Activated naive CD8-positive, alpha-beta T cell treated with anti-CD3 and anti-CD28 coated beads, Interleukin-2, amount 10 ng/mL, durations not matched to agents 7 days and 5 days (primary cell): ENCODE data around the gene OPA1. TPM values are rescaled to one million over a fixed set of nuclear protein-coding genes. Genes with fewer than 3 reads are reported as not detected.

Source experiments
- ATAC-seq: fragments of 150-1000 bp; cut with Tn5 transposase; one replicate; pipeline ENCODE4 v1.10.0; 2021; ENCODE audit warnings: low read depth, moderate library complexity
- POLR2A ChIA-PET: fragments of 350-600 bp; sonication (Branson Sonifier 250); formaldehyde crosslinking; loops from one replicate; lab custom pipeline; 2021; ENCODE audit warnings: antibody characterized with exemption; lab: Charles Lee
- DNase-seq: peaks from one replicate; pipeline ENCODE4 v3.0.0; 2021
- H3K27ac Mint-ChIP-seq: one replicate; pipeline ENCODE4 v1.8.0; 2022; ENCODE audit warnings: mild to moderate bottlenecking, mixed read lengths
- H3K27me3 Mint-ChIP-seq: one replicate; pipeline ENCODE4 v1.8.0; 2022; ENCODE audit warnings: mild to moderate bottlenecking, moderate library complexity, mixed read lengths
- H3K36me3 Mint-ChIP-seq: one replicate; pipeline ENCODE4 v1.8.0; 2021; ENCODE audit warnings: mild to moderate bottlenecking, mixed read lengths
- H3K4me1 Mint-ChIP-seq: one replicate; pipeline ENCODE4 v1.8.0; 2021; ENCODE audit warnings: mixed read lengths
- H3K4me3 Mint-ChIP-seq: one replicate; pipeline ENCODE4 v1.8.0; 2022; ENCODE audit warnings: mild to moderate bottlenecking, moderate library complexity, mixed read lengths
- H3K9me3 Mint-ChIP-seq: one replicate; pipeline ENCODE4 v1.8.0; 2021; ENCODE audit warnings: mixed read lengths
- total RNA-seq, 2 experiments: library from RNA; stranded (reverse); gene quantifications; one replicate each; pipeline ENCODE4 v1.2.3, GENCODE V29; 2021

The OPA1 gene
- total RNA-seq, 2 experiments from 2014 or later, result 55.4 to 57.9 TPM

DNA sequence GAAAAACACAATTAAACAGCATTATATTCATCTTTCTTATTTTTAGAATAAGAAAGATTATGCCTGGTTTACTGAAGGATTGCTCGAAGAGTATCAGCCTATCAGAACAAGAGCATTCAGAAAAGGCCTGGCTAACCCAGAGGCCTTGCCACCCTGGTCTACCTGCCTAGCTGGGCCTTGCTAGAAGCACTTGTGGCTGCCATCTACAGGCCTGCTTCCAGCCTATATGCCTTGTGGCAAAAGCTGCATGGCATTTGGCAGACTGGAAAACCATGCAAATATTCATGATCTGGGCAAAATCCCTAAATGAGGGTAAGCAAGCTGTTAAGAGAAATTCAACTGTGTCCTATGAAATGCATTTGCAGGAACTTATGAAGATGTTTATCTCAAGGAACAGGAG is 29.0 kb upstream of the OPA1 start:
- no peak overlapping the region for H3K27ac Mint-ChIP-seq
- no peaks in the 10 kb centered on the region for H3K9me3 Mint-ChIP-seq
- H3K4me1 Mint-ChIP-seq, result peaks cover 2% of the 10 kb centered on the region

DNA sequence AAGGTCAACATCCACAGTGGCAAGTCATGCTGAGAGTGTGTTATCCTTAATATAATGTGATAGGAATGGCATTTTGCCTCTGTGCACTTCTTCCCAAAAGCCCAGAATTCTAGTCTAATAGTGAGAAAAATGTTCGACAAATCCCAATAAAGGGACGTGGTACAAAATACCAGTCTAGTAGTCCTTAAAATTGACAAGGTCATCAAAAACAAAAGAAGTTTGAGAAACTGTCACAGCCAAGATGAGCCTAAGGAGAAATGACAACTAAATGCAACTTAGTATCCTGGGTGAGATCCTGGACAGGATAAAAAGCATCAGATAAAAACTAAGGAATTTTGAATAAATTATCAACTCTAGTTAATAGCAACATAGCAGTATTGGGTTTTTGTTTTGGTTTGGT is 23.9 kb upstream of the OPA1 start:
- H3K4me1 Mint-ChIP-seq, result peaks cover 7% of the 10 kb centered on the region
- H3K27me3 Mint-ChIP-seq, result no peaks in the 10 kb centered on the region
- H3K9me3 Mint-ChIP-seq, result no peaks in the 10 kb centered on the region
- POLR2A ChIA-PET, result no interaction called here
- H3K36me3 Mint-ChIP-seq, result no peaks in the 10 kb centered on the region
- H3K4me3 Mint-ChIP-seq, result no peak overlapping the region
- no peak for ATAC-seq
- DNase-seq, result no peak
- no peak overlapping the region for H3K27ac Mint-ChIP-seq

More for the DNA sequence above, 29.0 kb upstream of the OPA1 start:
- POLR2A ChIA-PET, result no interaction called here
- no peak for ATAC-seq
- H3K36me3 Mint-ChIP-seq, result no peaks in the 10 kb centered on the region
- DNase-seq, result no peak
- H3K27me3 Mint-ChIP-seq, result no peaks in the 10 kb centered on the region
- H3K4me3 Mint-ChIP-seq, result no peak overlapping the region

DNA sequence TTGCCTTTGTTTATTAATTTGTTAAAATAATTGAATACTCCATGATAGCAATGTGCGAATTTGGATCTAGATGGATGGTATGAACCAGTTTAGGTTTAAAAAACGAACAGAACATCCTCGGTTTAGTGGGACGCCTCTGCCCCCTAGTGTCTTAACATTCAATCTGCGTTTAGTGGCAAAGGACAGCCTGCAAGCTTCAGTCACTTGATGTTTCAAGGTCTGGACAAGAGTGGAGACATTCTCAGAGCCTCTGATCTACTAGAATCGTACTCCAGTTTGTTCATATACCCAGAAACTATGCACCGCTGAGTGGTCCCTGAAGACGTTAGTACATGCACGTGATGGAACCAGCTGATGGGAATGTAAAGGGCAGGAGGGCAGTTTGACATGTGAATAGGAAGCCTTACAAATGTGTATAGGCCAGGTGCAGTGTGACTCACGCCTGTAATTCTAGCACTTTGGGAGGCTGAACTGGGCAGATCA is 20.5 kb upstream of the OPA1 start:
- DNase-seq, result peak; percentile 37
- Mint-ChIP-seq H3K9me3 (no peaks in the 10 kb centered on the region), H3K4me3 (no peak overlapping the region), H3K36me3 (no peaks in the 10 kb centered on the region), H3K27me3 (no peaks in the 10 kb centered on the region), H3K27ac (no peak overlapping the region), H3K4me1 (peaks cover 5% of the 10 kb centered on the region)
- POLR2A ChIA-PET, result no interaction called here
- peak; percentile 63 for ATAC-seq

DNA sequence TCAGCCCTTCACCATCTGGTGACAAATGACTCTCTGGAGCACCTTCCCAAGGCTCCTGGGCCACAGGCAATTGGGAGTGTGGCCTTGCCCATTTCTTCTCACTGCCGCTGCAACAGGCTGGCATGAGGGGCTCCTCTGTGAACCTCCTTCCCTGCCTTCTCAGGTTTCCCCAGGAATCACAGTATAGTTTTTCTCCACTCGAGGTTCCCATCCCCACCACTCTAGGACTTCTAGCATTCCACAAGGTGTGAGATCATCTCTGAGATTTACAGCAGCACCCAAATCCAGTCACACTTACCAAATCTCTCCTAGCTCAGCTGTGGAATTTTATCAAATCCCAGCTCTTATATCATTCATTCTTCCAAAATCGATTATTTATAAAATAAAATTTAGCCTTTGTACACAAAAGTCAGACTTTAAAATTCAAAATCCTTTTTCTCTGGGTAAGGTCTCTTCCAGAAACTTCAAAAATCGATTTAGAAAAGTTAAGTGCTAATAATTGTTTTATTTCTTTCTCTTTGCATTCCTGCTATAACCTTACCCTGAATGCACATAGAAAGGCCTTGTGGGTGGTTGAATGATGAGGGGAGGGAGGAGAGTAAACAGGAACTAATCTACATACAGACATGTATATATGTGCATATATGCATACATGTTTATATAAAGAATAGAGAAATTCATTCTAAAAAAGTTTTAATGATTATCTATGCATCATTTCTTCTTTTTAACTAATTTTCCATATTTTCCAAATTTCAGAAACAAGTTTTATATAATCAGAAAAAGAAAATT is 19.4 kb upstream of the OPA1 start:
- H3K27ac Mint-ChIP-seq, result no peak overlapping the region
- POLR2A ChIA-PET, result no interaction called here

DNA sequence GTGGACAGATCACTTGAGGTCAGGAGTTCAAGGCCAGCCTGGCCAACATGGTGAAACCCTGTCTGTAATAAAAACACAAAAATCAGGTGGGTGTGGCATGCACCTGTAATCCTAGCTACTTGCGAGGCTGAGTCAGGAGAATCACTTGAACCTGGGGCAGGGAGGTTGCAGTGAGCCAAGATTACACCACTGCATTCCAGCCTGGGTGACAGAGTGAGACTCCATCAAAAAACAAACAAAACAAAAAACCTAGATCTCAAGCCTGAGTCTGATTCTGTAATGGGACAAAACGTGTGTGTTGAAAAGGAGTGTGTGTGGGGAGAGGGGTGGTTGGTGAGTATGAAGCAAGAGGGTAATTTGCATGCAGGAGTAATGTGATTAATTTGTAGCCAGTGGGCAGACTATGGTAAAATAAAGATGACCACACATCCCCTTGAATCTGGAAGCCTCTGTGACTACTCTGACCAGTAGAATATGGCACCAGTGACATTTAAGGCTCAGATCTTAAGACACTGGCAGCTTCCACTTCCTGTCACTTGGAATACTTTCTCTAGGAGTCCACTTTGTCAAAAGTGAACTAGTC is 18.4 kb upstream of the OPA1 start:
- no peak overlapping the region for H3K4me3 Mint-ChIP-seq
- no peaks in the 10 kb centered on the region for H3K27me3 Mint-ChIP-seq
- no peak for ATAC-seq
- H3K36me3 Mint-ChIP-seq, result no peaks in the 10 kb centered on the region
- peaks cover 5% of the 10 kb centered on the region for H3K4me1 Mint-ChIP-seq
- DNase-seq, result no peak
- no peak overlapping the region for H3K27ac Mint-ChIP-seq
- POLR2A ChIA-PET, result no interaction called here
- no peaks in the 10 kb centered on the region for H3K9me3 Mint-ChIP-seq

More for the DNA sequence above, 19.4 kb upstream of the OPA1 start:
- Mint-ChIP-seq H3K9me3 (no peaks in the 10 kb centered on the region), H3K27me3 (no peaks in the 10 kb centered on the region), H3K4me1 (peaks cover 5% of the 10 kb centered on the region), H3K4me3 (no peak overlapping the region), H3K36me3 (no peaks in the 10 kb centered on the region)
- DNase-seq, result no peak
- ATAC-seq, result no peak

DNA sequence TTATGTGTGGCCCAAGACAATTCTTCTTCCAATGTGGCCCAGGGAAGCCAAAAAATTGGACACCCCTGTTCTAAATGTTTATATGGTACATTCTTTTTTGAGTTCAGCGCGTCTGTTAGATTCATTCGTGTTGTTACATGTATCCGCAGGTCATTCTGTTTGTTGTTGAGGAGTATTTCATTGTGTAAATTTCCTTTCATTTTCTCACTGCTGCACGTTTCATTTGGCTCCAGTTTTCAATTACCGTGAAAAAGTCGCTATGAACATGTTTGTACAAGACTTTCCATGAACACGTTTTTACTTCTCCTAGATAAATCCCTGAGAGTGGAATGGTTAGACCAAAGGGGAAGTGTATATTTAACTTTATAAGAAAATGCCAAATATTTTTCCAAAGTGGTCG is 7.5 kb upstream of the OPA1 start:
- Mint-ChIP-seq H3K9me3 (no peaks in the 10 kb centered on the region), H3K4me1 (peaks cover 1% of the 10 kb centered on the region), H3K4me3 (no peak overlapping the region), H3K27ac (no peak overlapping the region), H3K36me3 (peaks cover 4% of the 10 kb centered on the region), H3K27me3 (no peaks in the 10 kb centered on the region)
- ATAC-seq, result no peak
- POLR2A ChIA-PET, result no interaction called here
- no peak for DNase-seq

DNA sequence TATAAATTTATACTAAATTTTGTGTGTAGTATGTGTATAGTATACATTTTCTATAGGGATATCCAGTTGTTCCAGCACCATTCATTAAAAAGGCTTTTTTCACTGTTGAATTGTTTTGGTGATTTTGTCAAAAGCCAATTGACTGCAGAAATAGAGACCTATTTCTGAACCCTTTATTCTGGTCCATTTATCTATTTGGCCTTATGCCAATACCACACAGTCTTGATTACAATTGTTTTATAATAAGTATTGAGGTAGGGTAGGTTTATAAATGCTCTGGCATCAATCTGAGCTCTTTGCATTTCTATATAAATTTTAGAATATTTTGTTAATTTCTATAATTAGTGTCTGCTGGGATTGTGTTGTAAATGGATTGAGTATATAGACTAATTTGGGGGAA is 6.5 kb upstream of the OPA1 start:
- POLR2A ChIA-PET, result no interaction called here
- ATAC-seq (no peak), DNase-seq (no peak)
- Mint-ChIP-seq H3K27me3 (no peaks in the 10 kb centered on the region), H3K36me3 (peaks cover 4% of the 10 kb centered on the region), H3K27ac (no peak overlapping the region), H3K4me1 (peaks cover 1% of the 10 kb centered on the region), H3K4me3 (no peak overlapping the region), H3K9me3 (no peaks in the 10 kb centered on the region)

DNA sequence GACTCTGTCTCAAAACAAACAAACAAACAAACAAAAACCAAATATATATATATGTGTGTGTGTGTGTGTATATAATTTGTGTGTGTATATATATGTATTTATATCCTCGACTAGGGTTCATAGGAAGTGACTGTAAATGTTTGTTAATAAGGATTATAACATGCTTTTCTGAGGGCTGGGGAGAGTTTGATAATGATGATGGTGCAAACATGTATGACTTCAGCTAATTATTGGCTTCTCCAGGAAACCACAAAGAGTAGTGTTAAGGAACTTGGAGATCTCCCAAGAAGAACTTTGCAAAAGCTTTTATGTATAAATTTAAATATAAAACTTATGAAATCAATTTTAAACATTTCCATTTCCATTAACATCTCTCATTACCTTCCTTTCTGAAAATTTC is 3.9 kb upstream of the OPA1 start:
- peaks cover 4% of the 10 kb centered on the region for H3K36me3 Mint-ChIP-seq
- DNase-seq, result no peak
- POLR2A ChIA-PET, result no interaction called here

DNA sequence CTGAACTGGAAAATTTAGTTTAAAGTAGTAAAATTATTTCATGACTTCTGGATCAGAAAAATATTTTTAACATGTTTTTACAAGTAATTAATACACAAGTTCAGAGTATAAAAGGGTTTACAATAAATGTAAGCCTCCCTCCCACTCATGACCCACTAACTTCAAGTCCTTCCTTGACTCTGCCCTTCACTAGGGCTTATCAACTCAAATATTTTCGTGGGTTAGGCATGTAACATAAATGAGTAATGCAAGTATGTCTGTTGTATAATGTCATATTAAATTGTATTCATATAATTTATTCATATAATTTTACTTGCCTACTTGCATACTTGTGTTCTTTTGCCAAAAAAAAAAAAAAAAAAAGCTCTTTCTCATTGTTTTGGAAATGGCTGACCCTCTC is 3.4 kb upstream of the OPA1 start:
- ATAC-seq, result no peak
- Mint-ChIP-seq H3K27me3 (no peaks in the 10 kb centered on the region), H3K27ac (no peak overlapping the region), H3K36me3 (peaks cover 4% of the 10 kb centered on the region), H3K4me1 (peaks cover 11% of the 10 kb centered on the region), H3K4me3 (no peak overlapping the region), H3K9me3 (no peaks in the 10 kb centered on the region)
- POLR2A ChIA-PET, result no interaction called here
- DNase-seq, result no peak

More for the DNA sequence above, 3.9 kb upstream of the OPA1 start:
- no peak for ATAC-seq
- Mint-ChIP-seq H3K4me3 (no peak overlapping the region), H3K9me3 (no peaks in the 10 kb centered on the region), H3K27ac (no peak overlapping the region), H3K27me3 (no peaks in the 10 kb centered on the region), H3K4me1 (peaks cover 7% of the 10 kb centered on the region)

DNA sequence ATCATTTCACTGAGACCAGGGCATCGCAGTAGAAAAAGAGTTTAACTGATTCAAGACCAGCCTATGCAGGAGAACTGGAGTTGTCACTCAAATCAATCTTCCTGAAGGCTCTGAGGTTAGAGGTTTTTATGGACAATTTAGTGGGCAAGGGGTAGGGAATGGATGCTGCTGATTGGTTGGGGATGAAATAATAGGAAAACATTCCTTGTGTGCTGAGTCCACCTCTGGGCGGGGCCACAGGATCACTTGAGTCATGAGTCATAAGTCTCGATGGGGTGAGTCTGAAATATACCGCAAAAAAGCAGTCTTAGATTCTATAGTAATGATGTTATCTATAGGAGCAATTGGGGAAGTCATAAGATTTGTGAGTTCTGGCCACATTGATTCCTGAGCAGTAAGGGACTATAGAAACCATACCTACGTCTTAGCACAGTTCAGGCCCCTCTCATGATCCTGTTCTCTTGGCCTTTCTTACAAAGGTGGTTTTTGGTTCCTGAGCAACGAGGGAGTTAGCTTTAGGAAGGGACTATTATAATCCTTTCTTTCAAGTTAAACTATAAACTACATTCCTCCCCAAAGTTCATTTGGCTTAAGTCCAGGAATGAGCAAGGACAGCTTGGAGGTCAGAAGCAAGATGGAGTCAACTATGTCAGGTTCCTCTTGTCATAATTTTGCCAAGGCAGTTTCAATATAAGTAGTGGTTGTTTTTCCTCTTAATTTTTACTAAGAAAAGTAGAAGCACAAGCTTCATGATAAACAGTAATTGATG is 2.7 kb upstream of the OPA1 start:
- no peaks in the 10 kb centered on the region for H3K9me3 Mint-ChIP-seq
- ATAC-seq (no peak), DNase-seq (no peak)
- H3K4me1 Mint-ChIP-seq, result peaks cover 12% of the 10 kb centered on the region
- POLR2A ChIA-PET, result no interaction called here
- H3K36me3 Mint-ChIP-seq, result peaks cover 4% of the 10 kb centered on the region
- H3K27me3 Mint-ChIP-seq, result no peaks in the 10 kb centered on the region
- H3K27ac Mint-ChIP-seq, result no peak overlapping the region
- no peak overlapping the region for H3K4me3 Mint-ChIP-seq

DNA sequence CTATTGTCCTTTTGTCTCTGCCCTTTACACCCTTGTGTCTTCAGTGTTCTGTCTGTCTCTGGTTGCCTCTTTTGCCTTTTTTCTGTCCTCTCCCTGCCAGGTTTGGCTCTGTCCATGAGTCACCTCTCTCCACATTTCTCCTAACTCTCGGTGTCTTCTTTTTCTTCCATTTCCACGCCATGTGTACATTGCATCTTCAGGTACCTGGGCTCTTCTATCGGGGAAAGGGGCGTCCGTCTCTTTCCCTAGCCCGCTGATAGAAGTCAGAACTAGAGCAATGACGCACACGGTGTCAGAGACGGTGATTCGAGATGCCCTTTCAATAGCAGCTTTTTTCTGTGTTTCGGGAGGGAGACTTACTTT is 641 bp downstream of the OPA1 start:
- peak overlapping the region; percentile 97 for H3K27ac Mint-ChIP-seq
- DNase-seq (peak; percentile 35), ATAC-seq (peak; percentile 31)
- peaks cover 16% of the 10 kb centered on the region for H3K36me3 Mint-ChIP-seq
- no peaks in the 10 kb centered on the region for H3K27me3 Mint-ChIP-seq
- H3K4me1 Mint-ChIP-seq, result peaks cover 28% of the 10 kb centered on the region
- H3K4me3 Mint-ChIP-seq, result peak overlapping the region; percentile 95
- no peaks in the 10 kb centered on the region for H3K9me3 Mint-ChIP-seq
- POLR2A ChIA-PET, result no interaction called here

DNA sequence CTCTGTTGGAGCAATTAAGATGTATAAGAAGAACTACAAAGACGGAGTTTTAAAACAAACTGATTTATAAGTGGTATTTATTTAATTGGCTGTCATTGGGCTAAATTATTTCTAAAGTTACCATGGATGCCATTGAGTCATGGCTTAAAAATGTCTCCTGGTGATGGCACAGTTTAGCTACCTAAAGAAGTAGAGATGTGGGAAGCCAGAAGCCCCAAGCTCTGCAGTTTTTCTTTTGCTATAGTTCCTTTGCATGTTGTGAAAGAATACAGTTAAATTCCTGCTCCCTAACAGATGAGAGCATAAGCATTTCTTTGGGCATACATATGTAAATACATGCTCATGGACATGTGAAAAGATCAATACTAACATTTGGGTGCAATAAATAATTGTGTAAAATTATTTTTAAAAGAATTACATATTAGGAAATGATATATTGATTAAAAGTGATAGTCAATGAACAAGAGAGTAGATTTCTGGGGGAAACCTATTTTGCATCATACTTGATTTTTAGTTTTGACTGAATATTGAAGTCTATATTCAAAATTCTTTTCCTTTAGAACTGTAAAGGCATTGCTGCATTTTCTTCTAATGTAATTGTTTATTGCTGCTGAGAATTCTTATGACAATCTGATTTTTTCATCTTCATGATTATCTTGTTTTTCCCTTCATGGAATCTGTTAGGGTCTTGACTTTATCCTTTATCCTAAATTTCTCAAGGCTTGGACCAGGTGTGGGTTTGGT is 2.1 kb downstream of the OPA1 start:
- Mint-ChIP-seq H3K4me3 (peak overlapping the region; percentile 95), H3K4me1 (peaks cover 35% of the 10 kb centered on the region), H3K9me3 (no peaks in the 10 kb centered on the region), H3K27me3 (no peaks in the 10 kb centered on the region), H3K36me3 (peaks cover 15% of the 10 kb centered on the region), H3K27ac (no peak overlapping the region)
- DNase-seq, result no peak
- POLR2A ChIA-PET, result no interaction called here
- no peak for ATAC-seq

DNA sequence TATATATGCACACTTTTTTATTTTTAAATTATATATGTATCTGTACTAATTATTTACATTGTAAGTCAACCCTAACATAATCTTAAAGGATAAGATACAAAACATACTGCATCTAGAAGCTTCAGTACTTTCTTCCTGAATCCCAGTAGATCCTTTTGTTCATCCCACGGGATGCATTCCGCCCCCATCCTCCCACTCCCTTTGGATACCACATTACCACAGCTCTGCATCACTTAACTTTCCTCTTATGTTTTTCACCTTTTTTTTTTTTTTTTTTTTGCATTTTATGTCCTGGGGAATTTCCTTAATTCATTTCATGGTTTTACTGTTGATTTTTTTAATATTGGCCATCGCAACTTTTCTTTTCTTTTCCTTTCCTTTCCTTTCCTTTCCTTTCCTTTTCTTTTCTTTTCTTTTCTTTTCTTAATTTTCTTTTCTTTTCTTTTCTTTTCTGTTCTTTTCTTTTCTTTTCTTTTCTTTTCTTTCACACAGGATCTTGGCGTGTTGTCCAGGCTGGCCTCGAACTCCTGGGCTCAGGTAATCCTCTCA is 3.0 kb downstream of the OPA1 start:
- H3K36me3 Mint-ChIP-seq, result peaks cover 15% of the 10 kb centered on the region
- no peaks in the 10 kb centered on the region for H3K9me3 Mint-ChIP-seq
- DNase-seq (no peak), ATAC-seq (no peak)
- no peaks in the 10 kb centered on the region for H3K27me3 Mint-ChIP-seq
- H3K4me3 Mint-ChIP-seq, result no peak overlapping the region
- no peak overlapping the region for H3K27ac Mint-ChIP-seq
- peaks cover 35% of the 10 kb centered on the region for H3K4me1 Mint-ChIP-seq
- POLR2A ChIA-PET, result no interaction called here
